GM10266 (cell line): ENCODE measurements around the gene CCS.
"Not testable (repeated sequence)": the region's sequence is repeated elsewhere in the genome, so short reads cannot be mapped to it uniquely, and the experiment has no call there.

ENCODE experiments used
- DNase-seq: peaks from one replicate; pipeline ENCODE4 v3.0.0; 2012; ENCODE audit errors: extremely low spot score
- TF ChIP-seq, protein P1 (sequence below): IDR thresholded peaks from 2 replicates; pipeline ENCODE4 v1.5.1; 2012; ENCODE audit warnings: mild to moderate bottlenecking, low read depth; ENCODE audit not compliant: control insufficient read depth, insufficient read depth; ENCODE audit errors: missing control alignments

The CCS gene, protein sequence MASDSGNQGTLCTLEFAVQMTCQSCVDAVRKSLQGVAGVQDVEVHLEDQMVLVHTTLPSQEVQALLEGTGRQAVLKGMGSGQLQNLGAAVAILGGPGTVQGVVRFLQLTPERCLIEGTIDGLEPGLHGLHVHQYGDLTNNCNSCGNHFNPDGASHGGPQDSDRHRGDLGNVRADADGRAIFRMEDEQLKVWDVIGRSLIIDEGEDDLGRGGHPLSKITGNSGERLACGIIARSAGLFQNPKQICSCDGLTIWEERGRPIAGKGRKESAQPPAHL

DNA sequence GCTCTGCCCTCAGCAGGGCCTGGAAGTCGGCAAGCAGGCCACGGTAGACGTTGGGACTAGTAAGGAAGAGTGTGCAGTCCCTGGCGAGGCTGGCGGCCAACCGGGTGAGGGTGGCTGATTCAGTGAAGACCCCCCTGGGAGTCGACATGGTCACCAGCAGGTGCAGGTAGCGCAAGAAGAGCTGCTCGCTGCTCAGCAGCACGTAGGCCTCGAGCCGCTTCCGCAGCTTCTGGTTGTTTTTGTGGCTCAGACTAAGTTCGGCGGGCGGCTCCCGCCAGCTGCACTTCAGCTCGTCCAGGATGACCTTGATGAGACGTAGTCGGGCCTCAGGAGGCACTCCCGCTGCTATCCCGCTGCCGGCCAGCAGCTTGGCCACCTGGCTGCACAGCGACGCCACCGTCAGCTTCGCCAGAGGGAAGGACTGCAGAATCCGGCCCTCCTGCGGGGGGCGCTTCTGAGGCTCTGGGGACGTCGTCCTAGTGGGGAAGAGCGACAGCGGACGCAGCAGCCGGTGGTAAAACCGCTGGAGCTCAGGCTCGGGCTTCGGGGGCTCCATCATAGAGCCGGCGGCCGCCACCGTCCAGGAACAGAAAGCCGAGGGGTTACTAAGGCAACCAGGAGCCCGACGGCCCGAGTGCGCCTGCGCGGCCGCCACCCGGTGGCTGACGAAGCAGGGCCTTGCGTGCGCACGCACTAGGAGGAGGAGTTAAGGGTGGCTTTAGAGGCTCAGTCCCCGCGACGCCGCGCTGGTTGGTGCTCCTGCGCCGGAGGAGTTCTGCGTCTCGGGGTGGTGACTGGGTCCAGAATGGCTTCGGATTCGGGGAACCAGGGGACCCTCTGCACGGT lies at the start of gene CCS, which contains the start of gene CCDC87:
TSS of gene CCS (plus strand) at position 729 of the 846 bp plus-strand sequence. CDS start at position 806, 77 bp downstream.
TSS of gene CCDC87 (minus strand) at position 607 of the 846 bp plus-strand sequence. CDS start at position 559, 48 bp downstream.
- DNase-seq: peak; percentile 100
- TF ChIP-seq, protein P1, sequence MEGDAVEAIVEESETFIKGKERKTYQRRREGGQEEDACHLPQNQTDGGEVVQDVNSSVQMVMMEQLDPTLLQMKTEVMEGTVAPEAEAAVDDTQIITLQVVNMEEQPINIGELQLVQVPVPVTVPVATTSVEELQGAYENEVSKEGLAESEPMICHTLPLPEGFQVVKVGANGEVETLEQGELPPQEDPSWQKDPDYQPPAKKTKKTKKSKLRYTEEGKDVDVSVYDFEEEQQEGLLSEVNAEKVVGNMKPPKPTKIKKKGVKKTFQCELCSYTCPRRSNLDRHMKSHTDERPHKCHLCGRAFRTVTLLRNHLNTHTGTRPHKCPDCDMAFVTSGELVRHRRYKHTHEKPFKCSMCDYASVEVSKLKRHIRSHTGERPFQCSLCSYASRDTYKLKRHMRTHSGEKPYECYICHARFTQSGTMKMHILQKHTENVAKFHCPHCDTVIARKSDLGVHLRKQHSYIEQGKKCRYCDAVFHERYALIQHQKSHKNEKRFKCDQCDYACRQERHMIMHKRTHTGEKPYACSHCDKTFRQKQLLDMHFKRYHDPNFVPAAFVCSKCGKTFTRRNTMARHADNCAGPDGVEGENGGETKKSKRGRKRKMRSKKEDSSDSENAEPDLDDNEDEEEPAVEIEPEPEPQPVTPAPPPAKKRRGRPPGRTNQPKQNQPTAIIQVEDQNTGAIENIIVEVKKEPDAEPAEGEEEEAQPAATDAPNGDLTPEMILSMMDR: peak; percentile 55

- DNase-seq: peak; percentile 73
- TF ChIP-seq, protein P1: peak; percentile 76
Observed at GRCh38 chr11:66543263-66544107, 49.5 kb upstream of the CCS start.

GRCh38 chr11:66544952-66545351 lies 48.0 kb upstream of the CCS start:
- not testable (repeated sequence) for DNase-seq

- TF ChIP-seq, protein P1: no peak
Observed at GRCh38 chr11:66545701-66546367, 47.2 kb upstream of the CCS start, which contains the start of gene ZDHHC24. Gene ZDHHC24, minus strand, starts transcription at chr11:66546048. Its CDS starts 45 bp downstream, at chr11:66546003.

GRCh38 chr11:66546368-66546965 lies 46.5 kb upstream of the CCS start, which contains the start of gene ACTN3:
Gene ACTN3, plus strand, starts transcription at chr11:66546903. Its CDS starts 35 bp downstream, at chr11:66546938.
- TF ChIP-seq, protein P1: no peak
- DNase-seq: peak; percentile 72

More at GRCh38 chr11:66545701-66546367, 47.2 kb upstream of the CCS start, which contains the start of gene ZDHHC24:
- peak; percentile 98 for DNase-seq

DNA sequence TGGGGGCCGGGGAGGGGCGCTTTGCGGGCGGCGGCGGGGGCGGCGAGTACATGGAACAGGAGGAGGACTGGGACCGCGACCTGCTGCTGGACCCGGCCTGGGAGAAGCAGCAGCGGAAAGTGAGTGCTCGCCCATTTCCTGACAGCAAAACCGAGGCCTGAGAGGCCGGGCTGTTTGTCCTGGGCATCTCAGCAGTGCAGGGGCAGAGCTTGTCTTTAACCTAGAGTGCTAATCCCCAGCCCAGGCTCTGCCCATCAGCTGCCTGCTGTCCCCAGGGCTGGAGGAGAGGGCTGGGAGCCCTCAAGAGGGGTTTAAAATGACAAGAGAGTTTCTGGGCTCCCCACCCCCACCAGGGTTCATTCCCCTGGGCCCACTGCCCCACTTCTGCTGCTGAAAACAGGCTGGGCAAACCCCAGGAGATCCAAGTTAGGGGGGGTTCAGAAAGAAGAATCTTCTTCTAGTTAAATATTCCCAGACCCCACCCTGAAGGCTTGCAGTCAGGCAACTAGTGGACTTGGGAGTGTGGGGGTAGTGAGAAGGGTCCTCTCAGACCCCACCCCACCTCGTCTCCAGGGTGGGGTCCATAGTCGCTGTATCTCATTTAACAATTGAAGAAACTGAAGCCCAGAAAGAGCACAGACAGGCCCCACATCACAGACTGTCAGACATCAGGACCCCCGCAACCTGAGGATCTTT lies 45.9 kb upstream of the CCS start:
- peak; percentile 25 for DNase-seq
- TF ChIP-seq, protein P1: no peak
